Stomach (tissue), 9 donors: ENCODE results near the gene TMPRSS11D. TPM values are rescaled to one million over a fixed set of nuclear protein-coding genes. Genes with fewer than 3 reads are reported as not detected.

Experiments used
- DNase-seq, 2 donors: peaks; one replicate each; pipeline versions ENCODE4 v3.0.0 to v3.0.0-alpha.2; 2013 to 2019
- H3K27ac ChIP-seq, 5 donors: fragments of 200-600 bp in 4 of 5; sonication (generic) in 4 of 5; one replicate each; pipeline ENCODE4 v1.5.1; 2013 to 2019; ENCODE audit warnings: mild to moderate bottlenecking in 1 of 5, moderate library complexity in 1 of 5
- H3K27me3 ChIP-seq, 3 donors: fragments of 200-600 bp; sonication (generic); one replicate each; pipeline ENCODE4 v1.5.1; 2017 to 2019; ENCODE audit warnings: mixed run types in 1 of 3
- H3K36me3 ChIP-seq, 4 donors: fragments of 200-600 bp; sonication (generic); 1 replicate in 3 of 4; 2 replicates in 1 of 4; pipeline ENCODE4 v1.5.1; 2016 to 2019
- H3K4me1 ChIP-seq, 4 donors: fragments of 200-600 bp; sonication (generic); one replicate each; pipeline ENCODE4 v1.5.1; 2016 to 2019
- H3K4me3 ChIP-seq, 4 donors: fragments of 200-600 bp; sonication (generic) in 3 of 4; one replicate each; pipeline ENCODE4 v1.5.1; 2016 to 2019; ENCODE audit warnings: mild to moderate bottlenecking in 1 of 4
- H3K9me3 ChIP-seq, 4 donors: fragments of 200-600 bp; sonication (generic); one replicate each; pipeline ENCODE4 v1.5.1; 2016 to 2019
- CTCF ChIP-seq, 7 experiments: fragments of 450-650 bp in 4 of 7; fragments of 200-600 bp in 3 of 7; sonication (generic) in 3 of 7; IDR thresholded peaks; one replicate each; pipeline ENCODE4 v1.5.1; 2016 to 2019; ENCODE audit warnings: antibody characterized with exemption in 7 of 7, control low read depth in 2 of 7, mild to moderate bottlenecking in 1 of 7
- EP300 ChIP-seq: sonication (generic); formaldehyde crosslinking; IDR thresholded peaks from one replicate; pipeline ENCODE4 v1.6.1; 2017; ENCODE audit warnings: antibody characterized with exemption
- POLR2A ChIP-seq, 4 donors: fragments of 450-650 bp; IDR thresholded peaks; one replicate each; pipeline ENCODE4 v1.6.1; 2016; ENCODE audit warnings: antibody characterized with exemption in 4 of 4, control low read depth in 2 of 4, mild to moderate bottlenecking in 1 of 4, moderate library complexity in 1 of 4
- POLR2AphosphoS5 ChIP-seq, 3 donors: sonication (generic); formaldehyde crosslinking; IDR thresholded peaks; one replicate each; pipeline ENCODE4 v1.6.1; 2016; ENCODE audit warnings: antibody characterized with exemption in 3 of 3
- WGBS, 5 donors: extraction: QIAGEN DNeasy Blood & Tissue Kit in 3 of 5; methylation state at CpG; one replicate each; pipeline versions ENCODE4 v1.1.5 to v1.1.7; 2013 to 2018; 5-methylcytosine and 5-hydroxymethylcytosine counted together
- intact Hi-C: fragments of 100-400 bp; cut with DNase I; formaldehyde crosslinking; loops from one replicate; pipeline ENCODE4 v1.15.1; 2023; ENCODE audit warnings: low total_unique reads
- polyA plus RNA-seq, 3 donors: library from polyadenylated mRNA; stranded (reverse); fragments of 200-250 nt; gene quantifications; one replicate each; pipeline ENCODE4 v1.2.3, GENCODE V29; 2013
- total RNA-seq, 5 donors: library from RNA; depleted of rRNA; stranded (reverse); fragments of >200 nt; gene quantifications; one replicate each; pipeline versions ENCODE4 v1.1.0 to v1.2.3, GENCODE V29; 2014 to 2016
- donor health status: healthy with polysubstance abuse.
- donor health status: Bipolar disorder and iron deficiency.
- donor health status: healthy.

TMPRSS11D gene
- total and polyA plus RNA-seq, 8 donors, result 27.3 TPM; not detected in 7

GRCh38 chr4:67861513-67861912 lies 22.3 kb downstream of the TMPRSS11D start:
- intact Hi-C loops, result no loop called here
- no peak for TF ChIP-seq CTCF (IDR thresholded peaks at IDR 0.05)
- no peak for TF ChIP-seq EP300
- TF ChIP-seq POLR2A (IDR thresholded peaks at IDR 0.05), result no peak
- no peak for TF ChIP-seq POLR2AphosphoS5 (IDR thresholded peaks at IDR 0.05)
- peak in 1 of 2 donors; percentile 57 for DNase-seq
- Histone ChIP-seq H3K27me3 (no peaks in the 10 kb centered on the region), H3K27ac (no peak overlapping the region), H3K36me3 (no peaks in the 10 kb centered on the region), H3K9me3 (no peaks in the 10 kb centered on the region), H3K4me1 (no peaks in the 10 kb centered on the region), H3K4me3 (no peak overlapping the region)
- 41 to 67% (median 52%) methylated on average over 6 of the region's 6 CpGs for WGBS, 5 donors

DNA sequence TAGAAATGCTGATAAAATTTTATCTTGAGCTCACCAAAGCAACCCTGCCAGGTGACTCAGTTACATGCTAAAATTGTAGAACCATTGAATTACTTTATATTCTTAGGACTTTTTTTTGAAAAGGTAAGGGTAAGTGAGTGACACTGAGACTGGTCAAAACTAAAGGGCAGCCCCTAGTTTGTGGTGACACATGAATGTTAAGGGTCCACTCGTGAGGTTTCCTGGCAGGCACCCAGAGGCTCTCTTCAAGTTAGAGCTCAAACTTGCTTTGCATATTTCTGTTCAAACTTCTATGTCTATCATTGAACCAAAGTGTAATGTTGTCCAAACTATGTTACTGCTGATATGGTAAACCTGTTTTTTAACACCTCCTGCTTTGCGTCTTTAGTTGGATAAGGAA lies 30.5 kb downstream of the TMPRSS11D start:
- H3K4me3 ChIP-seq, result no peak overlapping the region
- WGBS, 5 donors, result 30 to 55% (median 38%) methylated on average over 2 of the region's 2 CpGs
- no peaks in the 10 kb centered on the region for H3K36me3 ChIP-seq
- no peak for TF ChIP-seq CTCF (IDR thresholded peaks at IDR 0.05)
- no peak for TF ChIP-seq EP300
- TF ChIP-seq POLR2AphosphoS5 (IDR thresholded peaks at IDR 0.05), result no peak
- TF ChIP-seq POLR2A (IDR thresholded peaks at IDR 0.05), result no peak
- peak in 1 of 2 donors; percentile 8 for DNase-seq
- no peak overlapping the region for H3K27ac ChIP-seq
- H3K9me3 ChIP-seq, result no peaks in the 10 kb centered on the region
- H3K4me1 ChIP-seq, result no peaks in the 10 kb centered on the region
- intact Hi-C loops, result no loop called here
- H3K27me3 ChIP-seq, result no peaks in the 10 kb centered on the region

DNA sequence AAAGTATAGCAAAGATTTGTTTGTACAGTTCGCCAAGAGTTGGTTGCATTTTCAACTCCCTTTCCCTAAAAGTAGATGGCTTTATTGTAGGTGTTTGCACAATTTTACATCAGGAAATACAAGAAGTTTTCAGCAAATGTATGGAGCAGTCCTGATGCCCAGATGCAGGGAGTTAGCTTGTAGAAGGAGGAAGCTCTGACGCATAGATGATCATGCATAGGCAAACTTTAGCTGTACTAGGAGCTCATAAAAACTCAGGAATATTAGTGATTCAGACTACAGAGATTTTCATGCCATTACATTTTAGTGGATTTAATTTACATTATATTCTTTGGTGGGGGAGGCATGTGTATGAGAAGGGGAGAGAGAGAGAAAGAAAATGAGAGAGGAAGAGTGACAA lies 62.9 kb downstream of the TMPRSS11D start:
- intact Hi-C loops, result no loop called here
- Histone ChIP-seq H3K4me1 (no peaks in the 10 kb centered on the region), H3K36me3 (no peaks in the 10 kb centered on the region), H3K27me3 (no peaks in the 10 kb centered on the region), H3K4me3 (no peak overlapping the region), H3K27ac (no peak overlapping the region), H3K9me3 (peaks cover 0 to 8% (median 3%) of the 10 kb centered on the region in 4 donors)
- 94 to 96% (median 94%) methylated on average over 2 of the region's 2 CpGs for WGBS, 5 donors
- TF ChIP-seq POLR2A (IDR thresholded peaks at IDR 0.05), result no peak
- no peak for TF ChIP-seq EP300
- TF ChIP-seq CTCF (IDR thresholded peaks at IDR 0.05), result no peak
- TF ChIP-seq POLR2AphosphoS5 (IDR thresholded peaks at IDR 0.05), result no peak
- DNase-seq, result no peak

- TF ChIP-seq CTCF (IDR thresholded peaks at IDR 0.05), result no peak
- no peak for TF ChIP-seq POLR2AphosphoS5 (IDR thresholded peaks at IDR 0.05)
- intact Hi-C loops, result no loop called here
These were observed 73.8 kb downstream of the TMPRSS11D start for GRCh38 chr4:67810011-67810410.

More at GRCh38 chr4:67810011-67810410, 73.8 kb downstream of the TMPRSS11D start:
- Histone ChIP-seq H3K4me1 (no peaks in the 10 kb centered on the region), H3K4me3 (no peak overlapping the region), H3K9me3 (peaks cover 2 to 48% (median 18%) of the 10 kb centered on the region in 4 donors), H3K27me3 (no peaks in the 10 kb centered on the region), H3K36me3 (peaks cover 0 to 8% (median 4%) of the 10 kb centered on the region in 4 donors), H3K27ac (no peak overlapping the region)
- no peak for DNase-seq
- 80 to 100% (median 94%) methylated on average over 1 of the region's 1 CpG for WGBS, 5 donors
